Glomerular visceral epithelial cell (primary cell): ENCODE data around the gene EFHC2.
"Not testable (repeated sequence)": the region's sequence is repeated elsewhere in the genome, so short reads cannot be mapped to it uniquely, and the experiment has no call there.

ENCODE experiments used
- DNase-seq: peaks from one replicate; pipeline ENCODE4 v3.0.0-alpha.2; 2016; ENCODE audit errors: extremely low spot score

The EFHC2 gene

DNA sequence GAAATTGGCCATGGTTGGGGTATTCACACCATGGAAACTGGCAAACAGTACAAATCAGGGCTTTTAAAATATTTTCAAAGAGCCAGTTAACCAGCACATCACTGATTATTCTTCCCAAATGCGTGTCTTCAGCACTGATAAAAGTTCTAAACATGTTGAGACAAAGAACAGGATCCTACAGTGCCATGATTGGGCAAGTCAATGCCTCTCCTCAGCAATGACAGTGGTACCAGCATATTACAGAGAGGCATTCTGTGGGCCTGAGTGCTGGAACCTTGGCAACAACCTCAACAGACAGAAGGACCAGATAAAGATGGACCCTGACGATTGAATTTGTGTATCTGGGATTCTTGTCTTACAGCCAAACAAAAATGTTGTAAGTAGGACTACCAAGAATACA, 108.9 kb downstream of the EFHC2 start:
- no peak for DNase-seq

DNA sequence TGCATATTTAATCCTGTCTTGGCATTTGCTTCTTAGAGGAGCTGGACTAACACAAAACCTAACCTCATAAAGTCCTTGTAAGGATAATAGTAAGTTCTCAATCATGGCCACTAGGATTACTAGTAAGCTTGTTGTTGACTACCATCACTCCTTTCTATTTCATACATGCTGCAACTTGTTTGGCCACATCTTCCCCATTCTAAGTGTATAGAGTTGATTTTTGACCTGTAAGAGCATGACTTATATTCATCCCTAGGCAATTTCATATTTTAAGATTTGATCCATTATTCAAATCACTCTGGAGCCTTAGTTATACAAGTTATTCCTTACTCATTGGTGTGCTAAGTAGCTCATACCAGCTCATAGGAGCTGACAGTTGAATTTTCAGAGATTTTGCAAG, 109.4 kb downstream of the EFHC2 start:
- DNase-seq, result no peak

DNA sequence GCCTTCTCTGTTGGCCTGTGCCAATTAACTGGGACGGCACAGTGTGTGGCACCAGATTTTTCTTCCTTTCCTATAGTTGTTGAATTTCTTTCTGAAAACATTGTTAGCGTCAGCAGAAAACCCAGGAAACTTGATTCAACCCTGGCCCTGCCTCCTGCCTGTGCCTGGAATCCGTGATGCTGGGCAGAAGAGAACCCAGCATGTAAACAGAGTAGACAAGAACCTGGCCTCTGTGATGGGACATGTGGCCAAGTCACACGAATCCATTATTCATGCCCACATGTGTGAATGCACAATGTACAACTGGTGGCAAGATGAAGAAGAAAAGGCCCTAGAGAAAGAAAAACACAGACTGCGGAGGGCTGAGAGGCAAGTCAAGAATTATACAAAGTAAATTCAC, 111.4 kb downstream of the EFHC2 start:
- no peak for DNase-seq

DNA sequence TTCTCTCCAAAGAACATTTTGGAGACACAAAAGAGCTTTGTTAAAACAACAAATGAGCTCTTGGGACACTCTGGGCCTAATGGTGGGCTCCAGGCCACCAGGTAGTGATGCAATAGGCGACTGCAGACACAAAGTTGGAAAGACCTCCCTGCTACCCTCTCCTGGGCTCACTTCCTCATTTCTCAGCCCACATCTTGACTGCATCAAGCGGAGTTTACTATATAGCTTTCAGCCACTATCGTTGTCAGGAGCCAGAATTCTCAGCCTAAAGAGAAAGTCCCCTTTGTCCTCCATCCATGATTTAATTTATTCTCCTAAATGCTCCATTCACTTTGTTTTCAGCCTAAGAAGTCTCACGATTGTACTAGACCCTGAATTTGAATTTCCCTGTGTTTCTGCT, 114.9 kb downstream of the EFHC2 start:
- no peak for DNase-seq

DNA sequence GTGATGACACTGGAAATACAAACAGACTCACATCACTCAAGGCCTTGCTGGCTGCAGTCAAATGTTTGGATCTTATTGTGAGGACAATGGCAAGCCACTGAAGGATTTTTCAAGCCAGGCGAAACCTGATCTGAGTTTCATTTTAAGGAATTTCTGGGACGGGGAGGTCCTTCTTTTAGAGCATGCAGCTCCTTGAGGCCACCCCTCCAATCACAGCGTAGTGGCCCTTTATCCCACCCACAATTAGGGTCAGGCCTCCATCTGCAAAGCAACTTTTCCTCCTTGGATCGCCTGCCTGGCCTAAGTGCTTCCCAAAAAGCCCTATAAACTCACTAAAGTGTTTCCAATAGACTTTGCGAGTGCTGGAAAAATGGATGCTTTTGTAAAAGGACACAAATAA, 115.5 kb downstream of the EFHC2 start:
- DNase-seq, result no peak

DNA sequence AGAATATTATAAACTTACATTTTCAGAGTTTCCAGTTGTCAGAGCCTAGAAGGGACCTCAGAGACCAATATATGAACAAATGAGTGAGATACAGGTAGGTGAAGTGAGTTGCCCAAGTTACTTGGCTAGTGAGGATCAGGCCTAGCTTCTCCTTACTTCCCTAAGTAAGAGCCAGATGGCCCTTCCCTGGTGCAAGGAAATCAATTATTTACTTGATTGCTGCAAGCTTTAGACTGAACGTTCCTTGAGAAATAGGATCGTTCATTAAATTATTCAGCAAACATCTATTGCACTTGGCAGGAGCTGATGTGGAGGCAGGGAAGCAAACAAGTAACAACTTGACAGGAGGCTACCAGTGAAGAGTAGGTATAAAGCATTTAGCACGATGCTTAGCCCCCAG, 117.8 kb downstream of the EFHC2 start:
- DNase-seq, result no peak

DNA sequence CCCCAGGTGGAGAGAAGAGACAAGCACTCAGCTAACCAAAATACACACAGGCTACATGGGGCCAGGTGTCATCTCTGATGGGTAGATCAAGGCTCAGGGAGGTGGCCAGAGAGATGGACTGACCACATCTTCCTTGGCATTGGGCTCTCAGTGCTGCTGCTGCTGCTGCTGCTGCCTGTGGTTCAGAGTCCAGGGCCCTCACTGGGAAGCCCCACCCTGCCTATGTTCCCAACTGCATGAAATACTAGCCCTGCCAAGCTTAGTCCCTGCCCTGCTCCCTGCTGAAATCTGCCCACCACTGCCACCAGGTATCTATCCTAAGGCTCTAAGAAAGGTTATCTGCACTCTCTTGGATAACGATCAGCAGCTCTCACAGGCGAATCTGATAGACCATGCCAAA, 118.7 kb downstream of the EFHC2 start:
- no peak for DNase-seq

DNA sequence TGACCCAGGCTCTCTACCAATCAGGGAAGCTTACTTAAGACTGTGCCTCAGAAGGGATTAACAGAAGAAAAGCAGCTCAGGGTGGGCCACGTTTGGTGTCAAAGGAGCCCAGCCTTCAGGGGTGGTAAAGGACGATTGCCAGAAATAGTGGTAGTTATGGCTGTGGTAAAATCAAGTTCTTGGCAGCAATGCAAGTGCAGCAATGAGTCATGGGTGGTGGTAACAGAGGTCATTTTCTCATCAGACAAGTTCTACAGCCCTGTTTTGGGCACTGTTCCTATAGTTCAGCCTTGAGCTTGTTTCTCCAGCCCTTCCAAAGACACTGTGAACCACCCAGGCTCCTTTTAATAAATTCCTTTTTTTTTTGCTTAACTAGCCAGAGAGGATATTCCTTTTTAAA, 120.3 kb downstream of the EFHC2 start:
- DNase-seq, result peak; percentile 45

DNA sequence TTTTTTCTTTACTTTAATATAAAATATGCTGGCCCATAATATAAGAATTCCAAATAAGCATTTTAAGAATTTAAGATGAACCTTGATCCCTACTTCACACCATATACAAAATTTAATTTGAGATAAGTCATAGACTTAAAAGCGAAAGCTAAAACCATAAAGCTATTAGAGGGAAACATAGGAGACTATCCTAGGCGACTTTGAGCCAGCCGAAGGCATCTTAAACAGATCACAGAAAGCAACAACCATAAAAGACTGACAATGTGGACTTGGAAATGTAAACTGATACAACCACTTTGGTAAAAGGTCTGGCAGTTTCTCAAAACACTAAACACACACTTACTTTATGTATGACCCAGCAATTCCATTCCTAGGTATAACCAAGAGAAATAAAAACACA, 125.0 kb downstream of the EFHC2 start:
- no peak for DNase-seq

DNA sequence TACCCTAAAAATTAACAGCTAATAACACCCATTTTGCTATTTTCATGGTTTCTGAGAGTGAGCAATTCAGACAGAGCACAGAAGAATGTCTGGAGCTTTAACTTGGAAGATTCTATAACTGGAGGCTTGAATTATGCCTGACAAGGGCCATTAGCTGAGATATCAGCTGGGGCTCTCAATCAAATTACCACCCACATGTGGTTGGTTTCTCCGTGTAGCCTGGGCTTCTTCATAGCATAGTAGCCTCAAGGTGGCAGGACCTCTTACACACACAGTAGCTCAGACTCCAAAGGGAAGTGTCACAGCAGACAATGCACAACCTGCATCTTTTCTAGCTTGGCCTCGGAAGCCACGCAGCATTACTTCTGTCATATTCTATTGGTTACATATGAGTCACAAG, 127.3 kb downstream of the EFHC2 start:
- DNase-seq, result no peak

DNA sequence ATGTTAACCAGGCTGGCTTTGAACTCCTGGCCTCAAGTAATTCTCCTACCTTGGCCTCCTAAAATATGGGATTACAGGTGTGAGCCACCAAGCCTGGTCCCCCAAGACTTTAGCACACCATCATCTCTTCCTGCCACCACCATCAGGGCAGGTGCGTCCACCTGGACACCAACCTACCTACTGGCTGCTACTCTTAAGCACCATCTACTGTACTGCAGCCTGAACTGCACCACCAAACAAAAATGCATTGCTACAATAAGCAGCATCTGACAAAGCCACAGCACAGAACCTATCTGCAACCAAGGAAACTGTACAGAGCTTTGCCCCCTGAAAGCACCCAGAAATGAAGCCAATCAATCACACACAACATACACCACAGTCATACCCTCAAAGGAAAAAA, 139.7 kb downstream of the EFHC2 start:
- DNase-seq, result no peak

DNA sequence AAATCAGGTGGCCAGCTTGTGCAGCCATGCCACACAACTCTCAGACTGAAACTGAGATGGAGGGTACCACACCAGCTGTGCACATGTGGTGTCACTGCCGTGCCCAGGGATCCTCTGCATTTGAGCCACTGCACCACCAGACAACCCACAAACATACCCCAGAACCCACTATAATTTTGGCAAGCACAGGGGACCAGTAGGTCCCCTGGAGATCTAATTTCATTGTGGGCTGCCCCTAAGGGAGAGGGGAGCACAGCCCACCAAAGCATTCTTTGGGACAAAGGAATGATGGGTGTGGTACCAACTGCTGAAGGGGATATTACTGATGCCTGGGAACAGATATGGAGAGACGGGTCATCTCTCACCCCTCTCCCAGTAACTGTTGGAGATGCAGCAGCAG, 140.9 kb downstream of the EFHC2 start:
- DNase-seq, result no peak

DNA sequence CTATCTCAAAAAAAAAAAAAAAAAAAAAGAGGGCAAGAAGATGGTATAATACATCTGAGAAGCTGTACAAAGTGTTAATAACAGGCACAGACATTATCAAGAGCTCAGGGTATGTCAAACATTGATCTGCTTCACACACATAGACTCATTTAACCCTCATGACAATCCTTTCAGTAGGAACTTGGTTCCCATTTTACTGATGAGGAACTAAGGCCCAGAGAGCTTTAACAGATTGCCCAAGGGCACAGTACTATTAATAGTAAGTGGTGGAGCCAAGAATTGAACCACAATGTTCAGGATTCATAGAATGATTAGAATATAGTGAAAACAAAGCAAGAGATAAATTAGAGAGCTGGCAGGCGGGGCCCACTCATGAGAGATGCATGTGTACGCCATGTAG, 154.4 kb downstream of the EFHC2 start:
- no peak for DNase-seq

DNA sequence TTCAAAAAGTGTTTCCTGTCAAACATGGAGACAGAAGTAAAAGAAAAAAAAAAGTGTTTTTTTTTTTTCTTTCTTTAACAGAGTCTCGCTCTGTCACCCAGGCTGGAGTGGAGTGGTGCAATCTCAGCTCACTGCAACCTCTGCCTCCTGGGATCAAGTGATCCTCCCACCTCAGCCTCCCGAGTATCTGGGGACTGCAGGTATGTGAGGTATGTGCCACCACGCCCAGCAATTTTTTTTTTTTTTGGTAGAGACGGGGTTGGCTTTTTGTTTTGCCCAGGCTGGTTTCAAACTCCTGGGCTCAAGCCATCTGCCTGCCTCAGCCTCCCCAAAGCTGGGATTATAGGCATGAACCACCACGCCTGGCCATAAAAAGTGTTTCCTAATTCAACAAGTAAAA, 155.6 kb downstream of the EFHC2 start:
- DNase-seq, result not testable (repeated sequence)

DNA sequence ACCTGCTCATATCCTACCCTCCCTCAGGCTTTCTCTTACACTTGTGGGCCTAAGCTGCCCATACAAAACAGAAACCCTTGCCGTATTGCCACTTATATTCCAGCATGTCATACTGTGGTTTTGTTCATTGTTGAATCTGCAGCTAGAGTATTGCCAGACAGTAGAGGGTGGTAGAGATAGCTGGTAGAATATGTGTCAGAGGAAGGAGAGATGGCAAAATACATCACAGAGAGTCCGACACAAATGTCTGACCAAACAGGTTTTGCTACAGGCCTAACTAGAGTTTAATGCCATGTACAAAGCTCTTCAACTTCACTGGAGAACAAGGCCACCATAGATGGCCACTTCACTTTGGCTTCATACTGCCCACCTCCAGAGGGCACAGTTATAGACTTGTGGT, 160.1 kb downstream of the EFHC2 start:
- DNase-seq, result no peak

DNA sequence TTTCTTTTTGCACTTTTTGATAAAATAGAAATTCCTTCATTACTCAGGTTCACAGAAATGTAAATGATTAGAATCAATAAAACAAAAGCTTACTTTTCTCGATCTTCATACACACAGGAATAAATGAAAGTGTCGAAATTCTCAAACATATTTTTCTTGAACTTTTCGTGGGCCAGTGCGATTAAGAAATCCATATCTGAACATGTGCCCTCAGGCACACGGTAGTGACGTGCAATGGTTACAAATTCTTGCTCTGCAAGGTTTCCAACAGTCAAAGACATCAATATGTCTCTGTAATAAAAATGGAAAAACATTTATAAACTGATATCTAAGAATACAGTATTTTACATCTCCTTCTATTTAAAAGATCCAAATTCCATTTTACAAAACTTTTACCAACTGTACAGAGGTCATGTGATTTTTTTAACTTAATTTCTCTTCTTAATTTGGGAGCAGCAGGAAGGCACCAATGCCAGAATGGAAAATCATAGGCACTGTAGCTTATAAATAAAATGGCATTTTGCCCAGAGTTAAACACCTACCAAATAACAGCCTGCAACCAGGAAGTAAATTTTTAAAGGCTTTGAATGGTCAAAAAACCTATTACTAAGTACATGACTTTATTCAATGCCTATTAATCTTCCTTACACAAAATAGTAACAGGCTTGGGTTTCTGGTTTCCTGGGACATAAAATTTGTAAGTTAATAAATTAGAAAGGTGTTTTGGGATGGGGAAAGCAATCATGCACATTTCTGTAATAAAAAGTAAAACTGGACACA, 165.0 kb downstream of the EFHC2 start:
- no peak for DNase-seq

DNA sequence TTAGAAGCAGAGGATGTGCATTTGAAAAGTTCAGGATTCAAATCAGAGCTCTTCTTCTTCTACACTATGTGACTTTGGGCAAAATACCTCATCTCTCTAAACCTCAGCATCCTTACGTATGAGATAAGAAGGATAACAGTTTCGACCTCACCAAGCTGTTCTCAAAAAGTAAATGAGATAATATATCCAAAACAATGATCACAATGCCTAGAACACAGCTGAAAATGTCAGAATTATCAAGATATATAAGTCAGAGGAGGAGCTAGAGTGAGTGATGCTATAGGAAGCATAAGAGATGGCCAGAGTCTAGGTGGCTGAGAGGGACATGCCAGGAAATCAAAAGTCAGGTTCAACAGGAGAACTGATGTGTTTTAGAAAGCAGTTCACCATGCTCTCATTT, 168.0 kb downstream of the EFHC2 start:
- DNase-seq, result no peak

DNA sequence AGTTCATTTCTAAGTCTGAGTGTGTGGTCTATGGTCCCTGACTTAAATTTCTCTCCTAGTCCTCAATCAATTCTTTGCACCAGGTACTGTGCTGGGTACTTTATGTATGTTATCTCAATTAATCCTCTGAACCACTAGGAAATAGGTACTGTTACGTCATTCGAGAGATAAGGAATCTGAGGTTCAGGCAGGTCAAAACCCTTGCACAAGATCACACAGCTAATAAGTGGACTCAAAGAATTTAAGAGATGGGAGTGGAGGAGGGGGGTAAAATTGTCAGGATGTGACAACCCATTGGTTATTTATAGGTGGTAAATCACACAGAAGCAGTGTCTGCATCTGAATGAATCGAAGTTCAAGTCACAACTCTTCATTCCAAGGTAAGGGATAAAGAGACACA, 169.4 kb downstream of the EFHC2 start:
- no peak for DNase-seq

DNA sequence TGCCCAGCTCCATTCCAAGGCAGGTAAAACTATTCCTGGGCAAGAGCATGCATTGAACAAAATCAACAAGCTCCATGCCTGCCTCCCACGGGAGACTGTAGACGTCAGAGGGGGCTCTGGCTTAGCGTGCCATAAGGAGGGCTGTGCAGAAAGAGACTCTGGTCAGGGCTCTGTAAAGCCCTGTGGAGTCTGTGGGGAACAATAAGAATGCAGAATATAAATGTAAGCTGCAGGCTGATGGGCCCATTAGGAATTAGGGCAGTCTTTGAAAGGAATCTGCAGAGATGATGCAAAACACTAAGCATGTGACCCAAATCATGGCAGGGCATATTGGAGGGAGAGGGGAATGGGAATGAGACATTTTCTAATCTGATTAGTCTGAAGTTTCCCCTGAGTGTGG, 170.3 kb downstream of the EFHC2 start:
- DNase-seq, result no peak

DNA sequence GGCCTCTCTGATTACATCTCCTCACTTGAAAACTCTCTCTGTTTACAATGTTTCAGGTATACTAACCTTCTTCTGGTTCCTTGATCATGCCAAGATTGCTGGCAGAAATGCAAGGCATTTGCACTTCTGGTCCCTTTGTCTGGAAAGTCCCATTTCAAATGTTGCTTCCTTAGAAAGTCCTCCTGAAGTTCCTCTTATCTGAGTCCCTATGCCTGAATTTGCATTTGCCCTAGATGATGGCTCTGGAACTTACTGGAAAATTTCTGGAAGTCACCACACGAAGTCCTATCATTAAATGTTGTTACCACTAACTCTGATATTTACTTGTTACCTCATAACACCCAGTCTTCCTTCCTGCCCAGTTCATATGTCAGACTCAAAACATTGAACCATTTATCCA, 176.4 kb downstream of the EFHC2 start:
- no peak for DNase-seq

DNA sequence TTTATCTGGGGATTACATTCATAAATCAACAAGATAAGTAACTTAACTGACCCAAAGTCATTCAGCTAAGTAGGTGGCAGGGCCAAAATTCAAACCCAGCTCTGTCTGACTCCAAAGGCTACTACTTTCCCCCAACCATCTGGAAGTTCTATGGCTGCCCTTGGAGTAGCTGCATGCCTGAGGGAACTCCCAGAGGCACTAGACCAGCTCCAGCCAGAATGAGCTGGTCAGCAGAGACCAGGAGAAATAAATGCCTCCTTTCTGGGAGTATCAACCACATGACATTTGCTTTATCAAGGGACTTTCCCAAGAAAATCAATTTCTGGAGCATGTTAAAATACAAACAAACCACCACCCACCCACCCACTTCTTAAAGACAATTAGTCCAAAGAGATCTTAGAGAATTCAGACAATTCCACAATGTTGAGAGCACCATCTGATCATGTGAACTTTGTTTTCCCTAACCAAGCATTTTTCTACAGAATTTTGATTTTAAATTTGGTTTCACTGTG, 180.5 kb downstream of the EFHC2 start:
- DNase-seq, result no peak

DNA sequence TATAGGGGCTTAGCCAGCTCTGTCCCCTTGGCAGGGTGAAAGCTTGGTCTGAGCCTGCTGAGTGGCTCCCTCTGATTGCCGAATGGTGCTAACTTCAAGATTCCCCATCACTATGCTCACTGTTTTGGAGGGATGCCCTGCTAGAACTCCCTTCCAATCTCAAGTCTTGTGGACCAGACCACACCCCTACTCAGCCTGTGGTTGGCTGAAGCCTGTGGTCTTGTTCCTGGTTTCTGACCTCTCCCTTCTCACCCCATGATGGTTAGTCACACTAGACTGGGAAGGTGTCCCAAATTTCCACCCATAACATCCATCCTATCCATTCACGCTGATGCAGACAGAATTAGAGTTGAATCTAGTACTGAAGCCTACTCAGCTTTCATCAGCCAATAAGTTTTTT, 185.6 kb downstream of the EFHC2 start:
- no peak for DNase-seq

DNA sequence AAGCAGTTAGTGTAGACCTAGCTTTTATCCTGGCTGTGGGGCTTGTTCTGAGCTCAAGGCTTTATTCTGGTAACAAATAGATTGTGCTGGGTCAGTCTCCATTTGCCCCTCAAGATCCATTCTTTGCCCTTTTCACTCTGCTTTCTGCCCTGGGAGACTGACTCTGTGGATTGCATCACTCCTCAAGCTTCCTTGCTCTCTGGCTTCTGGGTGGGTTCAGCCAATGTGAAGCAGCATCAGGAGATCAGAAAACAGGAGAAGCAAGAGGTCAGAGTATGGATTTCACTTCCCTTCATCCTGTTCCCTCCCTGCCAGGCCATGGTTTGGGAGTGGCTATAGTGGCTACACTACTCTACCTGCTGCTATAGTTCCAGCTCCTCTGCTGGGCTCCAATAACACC, 186.2 kb downstream of the EFHC2 start:
- DNase-seq, result no peak

DNA sequence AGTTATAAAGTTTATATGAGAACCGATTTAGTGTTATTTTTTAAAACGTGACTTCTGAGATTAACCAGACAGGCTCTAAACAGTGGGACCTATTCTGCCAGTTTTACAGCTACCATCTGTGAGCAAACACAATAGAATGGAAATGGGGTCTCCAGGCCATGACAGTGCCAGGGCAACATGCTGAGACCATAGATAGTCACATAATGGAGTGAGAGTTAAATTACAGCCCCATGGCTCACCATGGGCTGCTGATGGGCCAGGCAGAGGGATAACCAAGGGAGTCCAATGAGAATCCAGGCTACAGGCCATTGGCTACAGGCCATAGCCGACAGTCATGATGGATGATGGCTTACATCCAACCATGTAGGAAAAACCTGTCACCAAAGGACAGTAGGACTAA, 186.7 kb downstream of the EFHC2 start:
- no peak for DNase-seq
